ENCODE data around the gene CA9.

The CA9 gene

GRCh38 chr9:35675732-35676392, 2.1 kb downstream of the CA9 start:
- DNase-seq (ENCODE audit: low spot score), result no peak

GRCh38 chr9:35679091-35679490, 5.4 kb downstream of the CA9 start:
- DNase-seq (ENCODE audit: low spot score), result no peak

GRCh38 chr9:35679766-35680330, 6.1 kb downstream of the CA9 start:
- no peak for DNase-seq (ENCODE audit: low spot score)

DNA sequence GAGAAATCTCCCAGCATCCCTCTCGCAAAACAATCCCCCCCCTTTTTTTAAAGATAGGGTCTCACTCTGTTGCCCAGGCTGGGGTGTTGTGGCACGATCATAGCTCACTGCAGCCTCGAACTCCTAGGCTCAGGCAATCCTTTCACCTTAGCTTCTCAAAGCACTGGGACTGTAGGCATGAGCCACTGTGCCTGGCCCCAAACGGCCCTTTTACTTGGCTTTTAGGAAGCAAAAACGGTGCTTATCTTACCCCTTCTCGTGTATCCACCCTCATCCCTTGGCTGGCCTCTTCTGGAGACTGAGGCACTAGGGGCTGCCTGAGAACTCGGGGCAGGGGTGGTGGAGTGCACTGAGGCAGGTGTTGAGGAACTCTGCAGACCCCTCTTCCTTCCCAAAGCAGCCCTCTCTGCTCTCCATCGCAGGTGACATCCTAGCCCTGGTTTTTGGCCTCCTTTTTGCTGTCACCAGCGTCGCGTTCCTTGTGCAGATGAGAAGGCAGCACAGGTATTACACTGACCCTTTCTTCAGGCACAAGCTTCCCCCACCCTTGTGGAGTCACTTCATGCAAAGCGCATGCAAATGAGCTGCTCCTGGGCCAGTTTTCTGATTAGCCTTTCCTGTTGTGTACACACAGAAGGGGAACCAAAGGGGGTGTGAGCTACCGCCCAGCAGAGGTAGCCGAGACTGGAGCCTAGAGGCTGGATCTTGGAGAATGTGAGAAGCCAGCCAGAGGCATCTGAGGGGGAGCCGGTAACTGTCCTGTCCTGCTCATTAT, 6.8 kb downstream of the CA9 start:
- DNase-seq (ENCODE audit: low spot score), result no peak

DNA sequence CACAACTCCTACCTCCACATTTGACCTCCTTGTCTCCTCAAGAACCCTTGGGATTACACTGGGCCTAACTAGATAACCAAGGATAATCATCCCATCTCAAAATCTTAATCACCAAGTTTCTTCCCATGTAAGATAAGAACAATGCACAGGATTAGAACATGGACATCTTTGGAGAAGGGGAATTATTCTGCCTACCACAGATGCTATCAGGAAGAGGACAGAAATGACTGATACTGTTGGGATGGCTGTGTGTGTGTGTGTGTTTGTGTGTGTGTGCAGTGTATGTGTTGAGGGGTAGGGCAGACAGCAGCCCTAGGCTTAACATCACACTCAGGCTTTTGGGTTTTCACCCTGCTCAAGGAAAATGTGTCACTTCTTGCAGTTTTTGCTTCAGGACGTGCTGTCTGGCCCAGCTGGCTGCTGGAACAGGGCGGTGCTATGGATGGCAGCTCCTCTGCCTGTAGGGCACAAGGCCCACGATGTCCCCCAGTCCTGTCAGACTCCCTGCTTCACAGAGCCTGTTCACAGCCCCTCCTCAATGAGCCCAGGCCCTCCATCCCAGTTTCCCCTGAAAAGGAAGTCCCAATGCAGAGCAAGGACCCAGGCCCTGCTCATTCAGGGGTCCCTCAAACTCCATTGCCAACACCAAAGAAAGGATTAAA, 7.7 kb downstream of the CA9 start:
- DNase-seq (ENCODE audit: low spot score), result no peak

- DNase-seq (ENCODE audit: low spot score), result no peak
These were observed 8.3 kb downstream of the CA9 start for GRCh38 chr9:35682051-35682450.

- no peak for DNase-seq (ENCODE audit: low spot score)
These were observed 9.0 kb downstream of the CA9 start for GRCh38 chr9:35682520-35683315.

DNA sequence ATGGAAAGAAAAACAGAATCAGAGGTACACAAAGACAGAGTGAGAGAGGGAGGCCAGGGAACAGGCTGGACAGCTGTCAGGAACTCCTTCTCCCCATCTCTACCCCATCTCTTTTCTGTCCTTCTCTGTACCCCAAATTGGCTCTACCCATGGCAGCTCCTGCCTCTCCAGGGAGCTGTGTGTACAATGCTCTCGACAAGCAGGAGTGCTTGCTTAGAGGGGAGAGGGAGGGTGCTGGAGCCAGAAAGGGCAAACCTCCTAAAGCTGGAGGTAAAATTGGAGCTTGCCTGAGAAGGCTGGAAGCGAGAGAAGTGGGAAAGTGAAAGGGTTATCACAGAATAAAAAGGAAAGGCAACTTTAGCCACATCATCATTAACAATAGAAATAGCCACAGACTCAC, 9.6 kb downstream of the CA9 start:
- no peak for DNase-seq (ENCODE audit: low spot score)

- no peak for DNase-seq (ENCODE audit: low spot score)
These were observed 11.2 kb downstream of the CA9 start for GRCh38 chr9:35684921-35685320.

- DNase-seq (ENCODE audit: low spot score), result no peak
These were observed 11.8 kb downstream of the CA9 start for GRCh38 chr9:35685506-35685905.

DNA sequence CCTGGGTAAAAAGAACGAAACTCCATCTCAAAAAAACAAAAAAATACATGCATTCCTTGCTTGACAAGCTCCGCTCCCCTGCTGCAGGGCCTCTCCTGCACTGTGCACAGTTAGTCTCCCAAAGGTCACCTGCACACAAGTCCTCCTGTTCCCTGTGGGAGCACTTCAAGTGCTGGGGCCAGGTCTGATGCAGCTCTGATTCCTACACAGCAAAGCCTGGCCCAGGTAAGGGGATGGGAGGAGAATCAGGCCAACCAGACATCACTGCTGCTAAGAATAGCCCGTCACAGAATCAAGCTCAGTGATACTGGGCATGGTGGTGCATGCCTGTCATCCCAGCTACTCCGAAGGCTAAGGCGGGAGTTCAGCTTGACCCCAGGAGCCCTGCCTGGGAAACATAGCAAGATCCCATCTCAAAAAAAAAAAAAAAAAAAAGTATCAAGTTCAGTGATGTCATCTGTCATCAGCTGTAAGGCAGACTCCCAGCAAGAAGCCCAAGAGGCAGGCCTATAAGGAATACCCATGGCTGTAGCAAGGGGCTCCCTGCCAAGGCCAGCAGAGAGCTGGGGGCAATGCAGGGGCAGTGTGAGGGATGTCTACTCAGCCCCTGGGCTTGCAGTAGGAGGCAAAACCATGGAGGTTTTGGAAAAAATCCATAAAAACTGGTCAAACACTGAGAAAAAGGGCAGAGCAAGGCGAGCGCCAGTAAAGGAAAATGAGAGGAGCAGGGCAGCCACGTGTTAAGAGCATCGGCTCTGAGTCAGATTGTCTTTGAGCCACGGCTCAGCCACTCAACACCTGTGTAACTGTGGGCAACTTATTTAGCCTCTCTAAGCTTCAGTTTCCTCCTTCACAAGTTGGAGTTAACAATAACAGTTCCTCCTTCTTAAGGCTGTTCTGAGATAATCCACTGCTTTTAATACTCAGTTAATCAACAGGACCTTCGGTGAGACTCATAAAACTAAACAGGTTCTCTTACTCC, 12.8 kb downstream of the CA9 start:
- DNase-seq (ENCODE audit: low spot score), result no peak

GRCh38 chr9:35687306-35687705, 13.6 kb downstream of the CA9 start:
- DNase-seq (ENCODE audit: low spot score), result no peak

- no peak for DNase-seq (ENCODE audit: low spot score)
These were observed 14.3 kb downstream of the CA9 start for GRCh38 chr9:35687972-35688557.

GRCh38 chr9:35688558-35689541, 15.1 kb downstream of the CA9 start:
- DNase-seq (ENCODE audit: low spot score), result no peak

DNA sequence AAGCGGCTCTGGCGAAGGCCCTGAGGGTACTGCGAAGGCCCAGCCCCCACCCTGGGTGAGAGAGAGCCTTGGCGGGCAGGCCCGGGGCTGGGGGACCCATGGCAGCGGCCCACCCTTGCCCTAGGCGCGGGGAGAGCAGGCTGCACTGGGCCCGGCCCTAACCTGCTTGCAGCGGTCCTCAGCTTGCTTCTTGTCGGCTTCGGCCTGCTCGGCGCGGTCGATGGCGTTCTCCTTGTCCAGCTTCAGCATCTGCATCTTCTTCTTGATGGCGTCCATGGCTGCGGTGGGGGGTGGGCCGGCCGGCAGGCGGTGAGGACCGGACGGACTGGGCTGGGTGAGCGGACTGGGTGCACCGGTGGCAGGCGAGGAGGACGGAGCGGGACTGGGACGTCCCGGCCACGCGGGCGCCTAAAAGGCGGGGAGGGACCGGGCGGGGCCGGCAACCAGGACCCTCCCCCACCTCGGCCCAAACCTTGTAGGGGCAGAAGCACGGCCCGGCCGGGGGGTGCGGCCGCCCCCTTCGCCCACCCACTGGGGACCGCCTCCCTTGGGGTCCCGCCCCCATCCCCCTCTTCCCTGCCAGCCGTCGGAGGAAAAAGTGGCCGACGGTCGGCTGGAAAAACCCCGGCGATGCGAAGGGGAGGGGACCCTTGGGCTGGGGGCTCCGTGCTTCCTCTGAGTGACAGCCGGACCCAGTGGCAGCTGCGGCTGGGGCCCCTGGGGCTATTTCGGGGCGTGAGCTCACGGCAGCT, 16.0 kb downstream of the CA9 start, which contains the start of gene TPM2:
TPM2 (minus strand) TSS at position 384 of the 752 bp plus-strand sequence; CDS start at position 276, 108 bp downstream.
- no peak for DNase-seq (ENCODE audit: low spot score)

DNA sequence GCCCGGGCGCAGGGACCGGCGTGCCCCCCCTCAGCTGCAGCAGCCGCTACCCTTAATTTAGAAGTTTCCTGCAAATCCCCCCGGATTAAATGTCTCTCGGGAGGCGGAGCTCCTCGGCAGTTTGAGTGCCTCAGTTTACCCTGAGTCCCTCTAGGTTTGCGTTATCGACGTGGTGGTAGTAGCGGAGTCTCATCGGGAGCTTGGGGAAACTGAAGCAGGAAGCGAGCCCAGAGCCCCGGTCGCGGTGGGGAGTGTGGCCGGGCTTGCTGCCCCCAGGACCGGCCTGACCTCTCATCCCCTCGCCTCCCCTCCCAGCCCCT, 16.5 kb downstream of the CA9 start:
- no peak for DNase-seq (ENCODE audit: low spot score)

GRCh38 chr9:35690614-35691333, 17.0 kb downstream of the CA9 start:
- no peak for DNase-seq (ENCODE audit: low spot score)

DNA sequence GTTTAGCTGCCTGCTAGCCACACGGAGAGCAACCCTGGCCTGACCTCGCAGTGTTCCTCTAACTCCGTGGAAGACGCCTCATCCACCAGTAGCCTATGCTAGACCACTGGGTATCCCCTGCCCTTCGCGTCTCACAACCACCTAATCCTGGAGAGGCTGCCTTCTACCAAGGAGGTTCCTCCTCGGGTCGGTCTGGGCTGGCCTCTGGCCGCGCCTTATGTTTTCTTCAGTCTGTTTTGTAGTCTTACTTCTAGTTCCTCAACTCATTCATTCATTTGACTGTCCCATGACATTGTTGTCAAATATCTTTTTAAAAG, 17.6 kb downstream of the CA9 start:
- DNase-seq (ENCODE audit: low spot score), result no peak

Data from hematopoietic multipotent progenitor cell treated with erythropoietin and hydrocortisone succinate and interleukin-3 and kit ligand, for 17 days (in vitro differentiated cells).